GM18498 (cell line): ENCODE measurements around the gene SPATA19.

Experiments
- ATAC-seq: cut with Tn5 transposase; IDR thresholded peaks from one replicate; pipeline ENCODE4 v1.9.1; 2021; ENCODE audit warnings: mild to moderate bottlenecking, moderate library complexity; ENCODE audit not compliant: unreplicated experiment

SPATA19 gene

GRCh38 chr11:133819114-133819513 is 26.2 kb downstream of the SPATA19 start:
- ATAC-seq: no peak

- no peak for ATAC-seq
These were observed 27.0 kb downstream of the SPATA19 start for GRCh38 chr11:133818302-133818701.

- no peak for ATAC-seq
These were observed 27.9 kb downstream of the SPATA19 start for GRCh38 chr11:133817449-133817848.

- no peak for ATAC-seq
These were observed 29.0 kb downstream of the SPATA19 start for GRCh38 chr11:133816146-133816870.

GRCh38 chr11:133815636-133816035 is 29.7 kb downstream of the SPATA19 start:
- ATAC-seq: no peak

GRCh38 chr11:133814588-133815100 is 30.7 kb downstream of the SPATA19 start:
- no peak for ATAC-seq

- no peak for ATAC-seq
These were observed 33.2 kb downstream of the SPATA19 start for GRCh38 chr11:133811850-133812685.

GRCh38 chr11:133810766-133811165 is 34.5 kb downstream of the SPATA19 start:
- ATAC-seq: no peak

GRCh38 chr11:133809569-133810491 is 35.5 kb downstream of the SPATA19 start:
- ATAC-seq: no peak

GRCh38 chr11:133808393-133809140 is 36.7 kb downstream of the SPATA19 start:
- no peak for ATAC-seq

- no peak for ATAC-seq
These were observed 42.3 kb downstream of the SPATA19 start for GRCh38 chr11:133803026-133803425.

GRCh38 chr11:133801356-133801755 is 44.0 kb downstream of the SPATA19 start:
- no peak for ATAC-seq

- no peak for ATAC-seq
These were observed 44.6 kb downstream of the SPATA19 start for GRCh38 chr11:133800666-133801065.

- ATAC-seq: no peak
These were observed 47.8 kb downstream of the SPATA19 start for GRCh38 chr11:133797554-133797953.

- no peak for ATAC-seq
These were observed 49.1 kb downstream of the SPATA19 start for GRCh38 chr11:133796043-133796795.

- no peak for ATAC-seq
These were observed 50.2 kb downstream of the SPATA19 start for GRCh38 chr11:133795088-133795487.

GRCh38 chr11:133794205-133794604 is 51.1 kb downstream of the SPATA19 start:
- no peak for ATAC-seq

- ATAC-seq: no peak
These were observed 51.9 kb downstream of the SPATA19 start for GRCh38 chr11:133793271-133794035.

GRCh38 chr11:133790995-133791394 is 54.3 kb downstream of the SPATA19 start:
- ATAC-seq: no peak
